A549 (cell line): Measurements from ENCODE around the gene HCN2.

Experiments
- BHLHE40 ChIP-seq: IDR thresholded peaks from 2 replicates; pipeline ENCODE4 v1.6.1; 2012; ENCODE audit warnings: low read depth, low read length, inconsistent platforms
- EP300 ChIP-seq, 2 experiments: fragments of >200 bp; sonication (Bioruptor Twin); formaldehyde crosslinking; IDR thresholded peaks; 2 replicates in 1 of 2; 3 replicates in 1 of 2; pipeline ENCODE4 v1.6.1; 2016 to 2017
- HOXA7 ChIP-seq: fragments of 250-450 bp; sonication (Bioruptor Pico); IDR thresholded peaks from 2 replicates; pipeline ENCODE4 v1.5.0; 2020; ENCODE audit warnings: mild to moderate bottlenecking, moderate library complexity
- JUN ChIP-seq, 2 experiments: fragments of >200 bp; sonication (Bioruptor Twin); formaldehyde crosslinking; IDR thresholded peaks; 2 replicates in 1 of 2; 3 replicates in 1 of 2; pipeline ENCODE4 v1.6.1; 2016 to 2017
- KDM5A ChIP-seq: fragments of 200-600 bp; sonication (generic); IDR thresholded peaks from 2 replicates; pipeline ENCODE4 v1.6.1; 2016; ENCODE audit warnings: antibody characterized with exemption, mild to moderate bottlenecking
- MAFK ChIP-seq: fragments of 450-650 bp; IDR thresholded peaks from 2 replicates; pipeline ENCODE4 v1.6.1; 2014; ENCODE audit not compliant: partially characterized antibody
- NPAS2 ChIP-seq: fragments of 250-450 bp; sonication (Bioruptor Pico); IDR thresholded peaks from 2 replicates; pipeline ENCODE4 v1.8.0; 2022; ENCODE audit warnings: mild to moderate bottlenecking, moderate library complexity, borderline replicate concordance
- POLR2A ChIP-seq: IDR thresholded peaks from 2 replicates; pipeline ENCODE4 v1.6.1; 2012; ENCODE audit warnings: mild to moderate bottlenecking, low read length
- RCOR1 ChIP-seq: fragments of 150-350 bp; IDR thresholded peaks from 2 replicates; pipeline ENCODE4 v1.6.1; 2014; ENCODE audit warnings: antibody characterized with exemption, low read length, low read depth
- SREBF2 ChIP-seq: fragments of 450-650 bp; IDR thresholded peaks from 2 replicates; pipeline ENCODE4 v1.6.1; 2014; ENCODE audit warnings: mild to moderate bottlenecking, moderate library complexity
- TF ChIP-seq, protein P1 (sequence below): fragments of >200 bp; sonication (Bioruptor Twin); formaldehyde crosslinking; IDR thresholded peaks from 3 replicates; pipeline ENCODE4 v1.5.1; 2016
- TF ChIP-seq, protein P2 (sequence below): fragments of 200-600 bp; sonication (generic); IDR thresholded peaks from 2 replicates; pipeline ENCODE4 v1.6.1; 2016; ENCODE audit warnings: antibody characterized with exemption, mild to moderate bottlenecking, moderate library complexity
- TF ChIP-seq, protein P3 (sequence below): fragments of 250-450 bp; sonication (Bioruptor Pico); IDR thresholded peaks from 2 replicates; pipeline ENCODE4 v1.5.0; 2021; ENCODE audit warnings: mild to moderate bottlenecking, moderate library complexity, borderline replicate concordance

DNA sequence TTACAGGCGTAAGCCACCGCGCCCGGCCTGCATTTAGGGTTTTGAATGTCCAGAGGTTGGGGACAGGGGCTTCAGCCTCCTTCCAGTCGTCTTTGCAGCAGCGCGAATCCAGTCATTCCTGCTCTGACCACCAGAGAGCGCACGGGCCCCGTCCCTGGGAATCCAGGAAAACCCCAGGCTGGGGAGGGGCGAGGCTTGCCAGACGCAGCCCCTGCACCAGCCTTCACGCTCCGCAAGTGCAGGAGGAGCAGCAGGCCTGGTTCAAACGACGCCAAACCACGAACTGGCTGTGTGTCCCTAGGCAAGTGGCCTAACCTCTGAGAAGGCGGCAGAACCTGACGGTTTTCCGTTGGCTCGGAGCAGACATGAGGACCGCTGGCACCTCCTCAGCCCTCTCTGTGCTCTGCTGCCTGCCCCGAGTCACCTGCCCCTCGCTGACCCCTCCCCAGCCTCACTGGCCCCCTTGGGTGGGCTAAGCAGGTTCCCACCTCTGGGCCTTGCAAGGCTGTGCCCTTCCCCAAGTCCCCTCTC lies 75.3 kb downstream of the HCN2 start:
- TF ChIP-seq NPAS2 (CRISPR knock-in tag) = no peak
- no peak for TF ChIP-seq POLR2A
- no peak for TF ChIP-seq KDM5A
- TF ChIP-seq, protein P1, sequence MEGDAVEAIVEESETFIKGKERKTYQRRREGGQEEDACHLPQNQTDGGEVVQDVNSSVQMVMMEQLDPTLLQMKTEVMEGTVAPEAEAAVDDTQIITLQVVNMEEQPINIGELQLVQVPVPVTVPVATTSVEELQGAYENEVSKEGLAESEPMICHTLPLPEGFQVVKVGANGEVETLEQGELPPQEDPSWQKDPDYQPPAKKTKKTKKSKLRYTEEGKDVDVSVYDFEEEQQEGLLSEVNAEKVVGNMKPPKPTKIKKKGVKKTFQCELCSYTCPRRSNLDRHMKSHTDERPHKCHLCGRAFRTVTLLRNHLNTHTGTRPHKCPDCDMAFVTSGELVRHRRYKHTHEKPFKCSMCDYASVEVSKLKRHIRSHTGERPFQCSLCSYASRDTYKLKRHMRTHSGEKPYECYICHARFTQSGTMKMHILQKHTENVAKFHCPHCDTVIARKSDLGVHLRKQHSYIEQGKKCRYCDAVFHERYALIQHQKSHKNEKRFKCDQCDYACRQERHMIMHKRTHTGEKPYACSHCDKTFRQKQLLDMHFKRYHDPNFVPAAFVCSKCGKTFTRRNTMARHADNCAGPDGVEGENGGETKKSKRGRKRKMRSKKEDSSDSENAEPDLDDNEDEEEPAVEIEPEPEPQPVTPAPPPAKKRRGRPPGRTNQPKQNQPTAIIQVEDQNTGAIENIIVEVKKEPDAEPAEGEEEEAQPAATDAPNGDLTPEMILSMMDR = peak; percentile 77
- TF ChIP-seq JUN (IDR thresholded peaks at IDR 0.05) = no peak
- TF ChIP-seq, protein P2, sequence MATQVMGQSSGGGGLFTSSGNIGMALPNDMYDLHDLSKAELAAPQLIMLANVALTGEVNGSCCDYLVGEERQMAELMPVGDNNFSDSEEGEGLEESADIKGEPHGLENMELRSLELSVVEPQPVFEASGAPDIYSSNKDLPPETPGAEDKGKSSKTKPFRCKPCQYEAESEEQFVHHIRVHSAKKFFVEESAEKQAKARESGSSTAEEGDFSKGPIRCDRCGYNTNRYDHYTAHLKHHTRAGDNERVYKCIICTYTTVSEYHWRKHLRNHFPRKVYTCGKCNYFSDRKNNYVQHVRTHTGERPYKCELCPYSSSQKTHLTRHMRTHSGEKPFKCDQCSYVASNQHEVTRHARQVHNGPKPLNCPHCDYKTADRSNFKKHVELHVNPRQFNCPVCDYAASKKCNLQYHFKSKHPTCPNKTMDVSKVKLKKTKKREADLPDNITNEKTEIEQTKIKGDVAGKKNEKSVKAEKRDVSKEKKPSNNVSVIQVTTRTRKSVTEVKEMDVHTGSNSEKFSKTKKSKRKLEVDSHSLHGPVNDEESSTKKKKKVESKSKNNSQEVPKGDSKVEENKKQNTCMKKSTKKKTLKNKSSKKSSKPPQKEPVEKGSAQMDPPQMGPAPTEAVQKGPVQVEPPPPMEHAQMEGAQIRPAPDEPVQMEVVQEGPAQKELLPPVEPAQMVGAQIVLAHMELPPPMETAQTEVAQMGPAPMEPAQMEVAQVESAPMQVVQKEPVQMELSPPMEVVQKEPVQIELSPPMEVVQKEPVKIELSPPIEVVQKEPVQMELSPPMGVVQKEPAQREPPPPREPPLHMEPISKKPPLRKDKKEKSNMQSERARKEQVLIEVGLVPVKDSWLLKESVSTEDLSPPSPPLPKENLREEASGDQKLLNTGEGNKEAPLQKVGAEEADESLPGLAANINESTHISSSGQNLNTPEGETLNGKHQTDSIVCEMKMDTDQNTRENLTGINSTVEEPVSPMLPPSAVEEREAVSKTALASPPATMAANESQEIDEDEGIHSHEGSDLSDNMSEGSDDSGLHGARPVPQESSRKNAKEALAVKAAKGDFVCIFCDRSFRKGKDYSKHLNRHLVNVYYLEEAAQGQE = no peak
- TF ChIP-seq MAFK = no peak
- no peak for TF ChIP-seq BHLHE40
- TF ChIP-seq, protein P3, sequence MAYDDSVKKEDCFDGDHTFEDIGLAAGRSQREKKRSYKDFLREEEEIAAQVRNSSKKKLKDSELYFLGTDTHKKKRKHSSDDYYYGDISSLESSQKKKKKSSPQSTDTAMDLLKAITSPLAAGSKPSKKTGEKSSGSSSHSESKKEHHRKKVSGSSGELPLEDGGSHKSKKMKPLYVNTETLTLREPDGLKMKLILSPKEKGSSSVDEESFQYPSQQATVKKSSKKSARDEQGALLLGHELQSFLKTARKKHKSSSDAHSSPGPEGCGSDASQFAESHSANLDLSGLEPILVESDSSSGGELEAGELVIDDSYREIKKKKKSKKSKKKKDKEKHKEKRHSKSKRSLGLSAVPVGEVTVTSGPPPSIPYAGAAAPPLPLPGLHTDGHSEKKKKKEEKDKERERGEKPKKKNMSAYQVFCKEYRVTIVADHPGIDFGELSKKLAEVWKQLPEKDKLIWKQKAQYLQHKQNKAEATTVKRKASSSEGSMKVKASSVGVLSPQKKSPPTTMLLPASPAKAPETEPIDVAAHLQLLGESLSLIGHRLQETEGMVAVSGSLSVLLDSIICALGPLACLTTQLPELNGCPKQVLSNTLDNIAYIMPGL (CRISPR knock-in tag) = no peak
- TF ChIP-seq HOXA7 (CRISPR knock-in tag) = no peak
- no peak for TF ChIP-seq SREBF2
- no peak for TF ChIP-seq RCOR1
- no peak for TF ChIP-seq EP300 (IDR thresholded peaks at IDR 0.05)
